Measurements from ENCODE around the gene TGIF1. TPM values are rescaled to one million over a fixed set of nuclear protein-coding genes. Genes with fewer than 3 reads are reported as not detected.

The TGIF1 gene
- total RNA-seq, 1 donor from 2014 or later, result 170 TPM

- no peak overlapping the region for H3K4me3 ChIP-seq (ENCODE audit: low read depth, low read length)
Observed at GRCh38 chr18:3472681-3473544, 22.9 kb downstream of the TGIF1 start.

GRCh38 chr18:3478262-3478978 lies 28.4 kb downstream of the TGIF1 start:
- no peak for DNase-seq (ENCODE audit: low read depth)
- no peak overlapping the region for H3K4me3 ChIP-seq (ENCODE audit: low read depth, low read length)
- no peak for TF ChIP-seq CTCF (conservative IDR thresholded peaks at IDR 0.05; ENCODE audit: low read depth, low read length)

More at GRCh38 chr18:3472681-3473544, 22.9 kb downstream of the TGIF1 start:
- DNase-seq (ENCODE audit: low read depth), result no peak
- TF ChIP-seq CTCF (conservative IDR thresholded peaks at IDR 0.05; ENCODE audit: low read depth, low read length), result no peak

- DNase-seq (ENCODE audit: low read depth), result no peak
- TF ChIP-seq CTCF (conservative IDR thresholded peaks at IDR 0.05; ENCODE audit: low read depth, low read length), result no peak
- H3K4me3 ChIP-seq (ENCODE audit: low read depth, low read length), result no peak overlapping the region
Observed at GRCh38 chr18:3479978-3480509, 30.1 kb downstream of the TGIF1 start.

- DNase-seq (ENCODE audit: low read depth), result no peak
- H3K4me3 ChIP-seq (ENCODE audit: low read depth, low read length), result no peak overlapping the region
- TF ChIP-seq CTCF (conservative IDR thresholded peaks at IDR 0.05; ENCODE audit: low read depth, low read length), result no peak
Observed at GRCh38 chr18:3480827-3481573, 31.0 kb downstream of the TGIF1 start.

- no peak overlapping the region for H3K4me3 ChIP-seq (ENCODE audit: low read depth, low read length)
- peak; percentile 63 for TF ChIP-seq CTCF (conservative IDR thresholded peaks at IDR 0.05; ENCODE audit: low read depth, low read length)
- DNase-seq (ENCODE audit: low read depth), result no peak
Observed at GRCh38 chr18:3481696-3482210, 31.8 kb downstream of the TGIF1 start.

GRCh38 chr18:3482258-3482657 lies 32.3 kb downstream of the TGIF1 start:
- H3K4me3 ChIP-seq (ENCODE audit: low read depth, low read length), result no peak overlapping the region
- no peak for TF ChIP-seq CTCF (conservative IDR thresholded peaks at IDR 0.05; ENCODE audit: low read depth, low read length)
- DNase-seq (ENCODE audit: low read depth), result no peak
